HG03520 (cell line): Measurements from ENCODE around the gene SCAP.

Experiments used
- ATAC-seq: cut with Tn5 transposase; IDR thresholded peaks from one replicate; pipeline ENCODE4 v1.9.1; 2021; ENCODE audit warnings: mild to moderate bottlenecking, moderate library complexity; ENCODE audit not compliant: unreplicated experiment

SCAP gene

DNA sequence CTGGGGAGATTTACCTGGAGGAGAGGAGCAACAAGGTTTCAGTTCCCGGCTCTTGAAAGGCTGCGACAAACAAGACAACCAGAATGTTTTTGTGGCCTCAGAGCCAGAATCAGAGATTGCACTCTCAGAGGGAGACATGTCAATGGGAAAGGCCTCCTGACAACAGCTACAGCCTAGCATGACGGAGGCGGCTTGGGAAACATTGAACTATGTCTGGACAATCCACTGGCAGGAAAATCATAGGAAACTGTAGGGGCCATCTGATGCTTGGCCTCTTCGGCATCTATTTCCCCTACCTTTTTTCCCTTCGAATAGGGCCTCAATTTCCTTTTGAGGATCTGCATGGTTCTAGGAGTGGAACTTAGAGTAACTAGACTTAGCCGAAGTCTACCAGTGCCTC is 108.1 kb downstream of the SCAP start:
- ATAC-seq: no peak

DNA sequence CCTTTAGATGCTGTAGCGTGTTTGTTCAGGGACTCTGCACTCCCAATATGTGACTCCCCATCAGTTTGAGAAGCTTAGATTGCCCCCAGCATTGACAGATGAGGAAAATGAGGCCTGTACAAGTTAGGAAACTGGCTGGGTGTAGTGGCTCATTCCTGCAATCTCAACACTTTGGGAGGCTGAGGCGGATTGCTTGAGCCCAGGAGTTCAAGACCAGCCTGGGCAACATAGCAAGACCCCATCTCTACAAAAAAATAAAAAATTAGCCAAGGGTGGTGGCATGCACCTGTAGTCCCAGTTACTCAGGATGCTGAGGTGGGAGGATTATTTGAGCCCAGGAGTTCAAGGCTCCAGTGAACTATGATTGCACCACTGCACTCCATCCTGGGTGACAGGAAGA is 108.9 kb downstream of the SCAP start:
- no peak for ATAC-seq

DNA sequence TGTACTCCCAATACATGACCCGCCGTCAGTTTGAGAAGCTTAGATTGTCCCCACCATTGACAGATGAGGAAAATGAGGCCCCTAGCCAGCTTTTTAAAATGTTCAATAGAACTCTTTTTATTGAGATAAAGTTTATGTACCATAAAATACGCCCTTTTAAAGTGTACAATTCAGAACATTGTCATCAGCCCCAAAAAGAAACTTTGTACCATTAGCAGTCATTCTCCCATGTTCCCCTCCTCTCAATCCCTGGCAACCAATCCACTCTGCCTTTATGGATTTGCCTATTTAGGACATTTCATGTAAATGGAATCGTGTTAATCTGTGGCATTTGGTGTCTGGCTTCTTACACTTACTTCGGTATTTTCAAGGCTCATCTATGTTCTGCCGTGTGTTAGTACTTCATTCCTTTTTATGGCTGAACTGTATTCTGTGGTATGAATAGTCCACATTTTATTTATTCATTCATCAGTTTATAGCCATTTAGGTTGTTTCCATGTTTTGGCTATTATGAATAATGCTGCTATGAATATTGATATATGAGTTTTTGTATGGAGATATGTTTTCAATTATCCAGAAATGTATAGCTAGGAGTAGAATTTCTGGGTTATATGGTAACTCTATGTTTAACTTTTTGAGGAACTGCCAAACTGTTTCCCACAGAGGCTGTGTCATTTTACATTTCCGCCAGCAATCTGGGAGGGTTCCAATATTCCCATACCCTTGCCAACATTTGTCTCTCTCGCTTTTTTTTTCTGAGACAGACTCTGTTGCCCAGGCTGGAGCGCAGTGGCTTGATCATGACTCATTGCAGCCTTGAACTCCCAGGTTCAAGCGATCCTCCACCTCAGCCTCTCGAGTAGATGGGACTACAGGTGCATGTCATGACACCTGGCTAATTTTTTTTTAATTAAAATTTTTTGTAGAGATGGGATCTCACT is 110.3 kb downstream of the SCAP start:
- ATAC-seq: no peak
